Ovary (tissue), 9 donors: ENCODE measurements around the gene TFF2. TPM values are rescaled to one million over a fixed set of nuclear protein-coding genes. Genes with fewer than 3 reads are reported as not detected.

ENCODE experiments used
- DNase-seq, 5 donors: peaks; one replicate each; pipeline ENCODE4 v3.0.0-alpha.2; 2019 to 2020
- H3K27ac ChIP-seq, 2 donors: fragments of 200-600 bp; one replicate each; pipeline versions ENCODE4 v1.5.1 to v1.8.0; 2019 to 2022
- H3K27me3 ChIP-seq: fragments of 200-600 bp; one replicate; pipeline ENCODE4 v1.8.0; 2022
- H3K36me3 ChIP-seq: fragments of 200-600 bp; sonication (generic); one replicate; pipeline ENCODE4 v1.5.1; 2019
- H3K4me1 ChIP-seq: one replicate; pipeline ENCODE4 v1.8.1; 2013; ENCODE audit warnings: mild to moderate bottlenecking, moderate library complexity; ENCODE audit not compliant: insufficient read depth
- H3K4me3 ChIP-seq: fragments of 200-600 bp; sonication (generic); one replicate; pipeline ENCODE4 v1.5.1; 2017
- H3K9me3 ChIP-seq, 2 donors: fragments of 200-600 bp in 1 of 2; sonication (generic) in 1 of 2; one replicate each; pipeline versions ENCODE4 v1.5.1 to v1.8.1; 2013 to 2019; ENCODE audit warnings: mild to moderate bottlenecking in 1 of 2, moderate library complexity in 1 of 2
- CTCF ChIP-seq, 3 donors: fragments of 450-650 bp in 2 of 3; fragments of 200-600 bp in 1 of 3; IDR thresholded peaks; one replicate each; pipeline versions ENCODE4 v1.5.1 to v1.8.0; 2016 to 2022; ENCODE audit warnings: antibody characterized with exemption in 3 of 3, mild to moderate bottlenecking in 1 of 3
- EP300 ChIP-seq: sonication (generic); formaldehyde crosslinking; IDR thresholded peaks from one replicate; pipeline ENCODE4 v1.6.1; 2017; ENCODE audit warnings: antibody characterized with exemption
- POLR2A ChIP-seq: fragments of 450-650 bp; IDR thresholded peaks from one replicate; pipeline ENCODE4 v1.6.1; 2017; ENCODE audit warnings: antibody characterized with exemption, mild to moderate bottlenecking, moderate library complexity
- WGBS, 3 donors: extraction: QIAGEN DNeasy Blood & Tissue Kit in 1 of 3; methylation state at CpG; one replicate each; pipeline versions ENCODE4 v1.1.5 to v1.1.7; 2013 to 2017; 5-methylcytosine and 5-hydroxymethylcytosine counted together
- intact Hi-C, 4 donors: fragments of 100-400 bp; cut with DNase I; formaldehyde crosslinking; loops; one replicate each; pipeline versions ENCODE4 v1.11.0 to v1.15.1; 2022 to 2023
- polyA plus RNA-seq, 2 donors: library from polyadenylated mRNA; stranded (reverse); fragments of 200-250 nt in 1 of 2; fragments of 350-450 nt in 1 of 2; fragmentation: Illumina TruSeq in 1 of 2; extraction: RNeasy Lipid Tissue Mini Kit (QIAGEN cat#74804) in 1 of 2; gene quantifications; one replicate each; pipeline ENCODE4 v1.2.3, GENCODE V29; 2013 to 2014
- total RNA-seq, 7 donors: library from RNA; depleted of rRNA in 2 of 7; stranded (reverse); fragments of >200 nt in 2 of 7; fragmentation: NEBNext Ultra II Directional in 3 of 7; extraction: Animal tissue kit (Norgen Biotek cat#: 25700) in 3 of 7; gene quantifications; one replicate each; pipeline versions ENCODE4 v1.1.0 to v1.2.4, GENCODE V29; 2016 to 2023
- donor health status: DM: no; HTN: no; CAD: no; lungs with moderate emphysema.
- donor health status: DM: no; HTN: no; CAD: no.
- donor health status: Bipolar disorder and iron deficiency.
- donor health status: DM: yes; HTN: yes; CAD: no.
- donor health status: DM: no; HTN: no; CAD: no.
- donor health status: DM: yes; HTN: yes; CAD: no.

The TFF2 gene
- total and polyA plus RNA-seq, 9 donors, result 0.31 to 3.7 TPM; not detected in 7

- no peak for TF ChIP-seq POLR2A
- no peak for TF ChIP-seq EP300
- no peak for TF ChIP-seq CTCF (IDR thresholded peaks at IDR 0.05)
- no peaks in the 10 kb centered on the region for H3K9me3 ChIP-seq
- H3K27me3 ChIP-seq, result no peaks in the 10 kb centered on the region
- peaks cover 1% of the 10 kb centered on the region for H3K4me1 ChIP-seq
- no peak overlapping the region for H3K27ac ChIP-seq
- no peaks in the 10 kb centered on the region for H3K36me3 ChIP-seq
- WGBS, 3 donors, result 66 to 84% (median 75%) methylated on average over 6 of the region's 6 CpGs
- intact Hi-C loops, result no loop called here
- DNase-seq, result no peak
- H3K4me3 ChIP-seq, result no peak overlapping the region
Measured at GRCh38 chr21:42314616-42315295, 36.0 kb downstream of the TFF2 start.

GRCh38 chr21:42313501-42313969, 37.3 kb downstream of the TFF2 start:
- intact Hi-C loops, result no loop called here
- no peaks in the 10 kb centered on the region for H3K27me3 ChIP-seq
- WGBS, 3 donors, result 63 to 68% (median 64%) methylated on average over 13 of the region's 13 CpGs
- H3K36me3 ChIP-seq, result no peaks in the 10 kb centered on the region
- H3K9me3 ChIP-seq, result no peaks in the 10 kb centered on the region
- no peak overlapping the region for H3K27ac ChIP-seq
- TF ChIP-seq EP300 (no peak), CTCF (IDR thresholded peaks at IDR 0.05) (no peak), POLR2A (no peak)
- H3K4me3 ChIP-seq, result no peak overlapping the region
- peaks cover 1% of the 10 kb centered on the region for H3K4me1 ChIP-seq
- DNase-seq, result no peak

- Histone ChIP-seq H3K27me3 (no peaks in the 10 kb centered on the region), H3K4me3 (no peak overlapping the region), H3K27ac (no peak overlapping the region), H3K36me3 (no peaks in the 10 kb centered on the region), H3K4me1 (peaks cover 1% of the 10 kb centered on the region), H3K9me3 (no peaks in the 10 kb centered on the region)
- no peak for DNase-seq
- intact Hi-C loops, result no loop called here
- 82 to 88% (median 85%) methylated on average over 16 of the region's 16 CpGs for WGBS, 3 donors
- no peak for TF ChIP-seq POLR2A
- TF ChIP-seq EP300, result no peak
- no peak for TF ChIP-seq CTCF (IDR thresholded peaks at IDR 0.05)
Measured at GRCh38 chr21:42312626-42313104, 38.1 kb downstream of the TFF2 start.

- Histone ChIP-seq H3K4me3 (no peak overlapping the region), H3K4me1 (peaks cover 1% of the 10 kb centered on the region), H3K27ac (no peak overlapping the region), H3K36me3 (no peaks in the 10 kb centered on the region), H3K27me3 (no peaks in the 10 kb centered on the region), H3K9me3 (no peaks in the 10 kb centered on the region)
- intact Hi-C loops, result no loop called here
- TF ChIP-seq POLR2A (no peak), EP300 (no peak), CTCF (IDR thresholded peaks at IDR 0.05) (no peak)
- 41 to 47% (median 46%) methylated on average over 21 of the region's 21 CpGs for WGBS, 3 donors
- no peak for DNase-seq
Measured at GRCh38 chr21:42311816-42312625, 38.8 kb downstream of the TFF2 start.
